IMR-90 (cell line): ENCODE data around the gene RARB. TPM values are rescaled to one million over a fixed set of nuclear protein-coding genes. Genes with fewer than 3 reads are reported as not detected.

ENCODE experiments used
- ATAC-seq: fragments of 200-7000 bp; cut with Tn5 transposase; 2 replicates; pipeline ENCODE4 v1.9.1; 2020; ENCODE audit warnings: low read depth, mild to moderate bottlenecking, moderate library complexity
- BruUV-seq: library from RNA; stranded (reverse); fragments of 400-500 nt; replicated peaks from 2 replicates; lab custom pipeline; 2021; lab: Mats Ljungman, UMichigan
- CTCF ChIA-PET: fragments of 300-600 bp; formaldehyde crosslinking; extraction: SDS; loops from one replicate; lab custom pipeline; 2021; ENCODE audit warnings: antibody characterized with exemption; lab: Yijun Ruan, JAX
- POLR2A ChIA-PET: fragments of 300-600 bp; sonication (Branson Sonifier 250); formaldehyde crosslinking; loops from one replicate; lab custom pipeline; 2022; ENCODE audit warnings: antibody characterized with exemption; ENCODE audit not compliant: unreplicated experiment; lab: Charles Lee
- DNase-seq: peaks from one replicate; pipeline ENCODE4 v3.0.0; 2013
- H2AFZ ChIP-seq: replicated peaks from 2 replicates; pipeline ENCODE3; 2013; ENCODE audit warnings: low read length, mild to moderate bottlenecking; ENCODE audit not compliant: poor library complexity
- H2AK5ac ChIP-seq: 2 replicates; pipeline ENCODE4 v1.6.1; 2013; ENCODE audit warnings: low read depth, low read length, inconsistent platforms
- H2AK9ac ChIP-seq: replicated peaks from 2 replicates; pipeline ENCODE3; 2013; ENCODE audit warnings: mild to moderate bottlenecking, low read depth, low read length, moderate library complexity; ENCODE audit not compliant: poor library complexity
- H2BK120ac ChIP-seq: 2 replicates; pipeline ENCODE4 v1.6.1; 2013; ENCODE audit warnings: low read depth, low read length, inconsistent platforms
- H2BK15ac ChIP-seq: 3 replicates; pipeline ENCODE4 v1.6.1; 2013; ENCODE audit warnings: low read depth, low read length, inconsistent platforms
- H2BK20ac ChIP-seq: 2 replicates; pipeline ENCODE4 v1.6.1; 2013; ENCODE audit warnings: low read depth, mild to moderate bottlenecking, inconsistent platforms, low read length, moderate library complexity
- H2BK5ac ChIP-seq: 2 replicates; pipeline ENCODE4 v1.6.1; 2013; ENCODE audit warnings: mild to moderate bottlenecking, low read depth, low read length, inconsistent platforms; ENCODE audit not compliant: poor library complexity, severe bottlenecking
- H3K14ac ChIP-seq: replicated peaks from 2 replicates; pipeline ENCODE4 v1.6.1; 2013; ENCODE audit warnings: low read depth, low read length, inconsistent platforms
- H3K18ac ChIP-seq: 2 replicates; pipeline ENCODE4 v1.6.1; 2013; ENCODE audit warnings: low read depth, low read length, control low read depth
- H3K23ac ChIP-seq: 2 replicates; pipeline ENCODE4 v1.6.1; 2013; ENCODE audit warnings: low read depth, low read length, inconsistent platforms
- H3K27ac ChIP-seq: 2 replicates; pipeline ENCODE4 v1.5.1; 2013; ENCODE audit warnings: mild to moderate bottlenecking, control low read depth, low read length; ENCODE audit not compliant: insufficient read depth
- H3K27me3 ChIP-seq: 2 replicates; pipeline ENCODE4 v1.6.1; 2013; ENCODE audit warnings: low read length; ENCODE audit not compliant: control insufficient read depth, insufficient read depth
- H3K36me3 ChIP-seq: 2 replicates; pipeline ENCODE4 v1.6.1; 2013; ENCODE audit warnings: low read length, mixed read lengths; ENCODE audit not compliant: control insufficient read depth, insufficient read depth
- H3K4ac ChIP-seq: 2 replicates; pipeline ENCODE4 v1.6.1; 2013; ENCODE audit warnings: low read depth, low read length, inconsistent platforms
- H3K4me1 ChIP-seq: 2 replicates; pipeline ENCODE4 v1.6.1; 2013; ENCODE audit warnings: low read length, mixed read lengths; ENCODE audit not compliant: control insufficient read depth, insufficient read depth
- H3K4me2 ChIP-seq: 2 replicates; pipeline ENCODE4 v1.6.1; 2013; ENCODE audit warnings: low read depth, mild to moderate bottlenecking, control low read depth, low read length, moderate library complexity
- H3K4me3 ChIP-seq: 2 replicates; pipeline ENCODE4 v1.5.1; 2013; ENCODE audit warnings: low read depth, mild to moderate bottlenecking, control low read depth, low read length, moderate library complexity; ENCODE audit not compliant: insufficient read depth
- H3K56ac ChIP-seq: 2 replicates; pipeline ENCODE4 v1.6.1; 2013; ENCODE audit warnings: low read length, inconsistent platforms; ENCODE audit not compliant: insufficient read depth; ENCODE audit errors: extremely low read depth
- H3K79me1 ChIP-seq, 2 experiments: 2 replicates each; pipeline ENCODE4 v1.6.1; 2013; ENCODE audit warnings: low read length in 2 of 2, inconsistent platforms in 1 of 2, low read depth in 1 of 2
- H3K9ac ChIP-seq: 2 replicates; pipeline ENCODE4 v1.6.1; 2013; ENCODE audit warnings: low read depth, low read length, control low read depth
- H3K9me1 ChIP-seq: 2 replicates; pipeline ENCODE4 v1.6.1; 2013; ENCODE audit warnings: low read length, inconsistent platforms; ENCODE audit not compliant: insufficient read depth
- H3K9me3 ChIP-seq: 2 replicates; pipeline ENCODE4 v1.6.1; 2013; ENCODE audit warnings: low read length; ENCODE audit not compliant: control insufficient read depth, insufficient read depth
- H4K20me1 ChIP-seq: 2 replicates; pipeline ENCODE4 v1.6.1; 2013; ENCODE audit warnings: low read length, inconsistent platforms; ENCODE audit not compliant: insufficient read depth
- H4K5ac ChIP-seq: 2 replicates; pipeline ENCODE4 v1.6.1; 2013; ENCODE audit warnings: mild to moderate bottlenecking, low read depth, low read length, control low read depth
- H4K8ac ChIP-seq, 2 experiments: 2 replicates each; pipeline ENCODE4 v1.6.1; 2013; ENCODE audit warnings: low read depth in 2 of 2, low read length in 2 of 2, control low read depth in 1 of 2, inconsistent platforms in 1 of 2
- H4K91ac ChIP-seq: 2 replicates; pipeline ENCODE4 v1.6.1; 2013; ENCODE audit warnings: low read depth, low read length, inconsistent platforms; ENCODE audit not compliant: insufficient read depth
- CEBPB ChIP-seq: IDR thresholded peaks from 2 replicates; pipeline ENCODE4 v1.6.1; 2012; ENCODE audit warnings: low read depth, low read length, improper control_type of control experiment
- NFE2L2 ChIP-seq: fragments of 150-350 bp; IDR thresholded peaks from 2 replicates; pipeline ENCODE4 v1.6.1; 2016; ENCODE audit warnings: low read depth, mild to moderate bottlenecking, low read length
- POLR2A ChIP-seq: IDR thresholded peaks from 2 replicates; pipeline ENCODE4 v1.6.1; 2012; ENCODE audit warnings: mild to moderate bottlenecking, low read depth, low read length
- RFX5 ChIP-seq: IDR thresholded peaks from 2 replicates; pipeline ENCODE4 v1.8.0; 2012; ENCODE audit warnings: low read depth, mild to moderate bottlenecking, low read length, moderate library complexity
- WGBS, 2 experiments: methylation state at CpG; one replicate each; pipeline versions ENCODE4 v1.1.5 to v1.1.7; 2013; ENCODE audit warnings: missing lambda C conversion rate in 2 of 2; ENCODE audit not compliant: insufficient read length in 1 of 2; ENCODE audit errors: extremely low coverage in 2 of 2; 5-methylcytosine and 5-hydroxymethylcytosine counted together
- dilution Hi-C: fragments of 300-500 bp; cut with HindIII; formaldehyde crosslinking; loops from one replicate; pipeline ENCODE4 v1.14.3; 2018; ENCODE audit warnings: low sequenced_read_pairs; ENCODE audit not compliant: unreplicated experiment
- in situ Hi-C: fragments of 300-500 bp; cut with MboI; formaldehyde crosslinking; loops from 3 replicates; pipeline ENCODE4 v1.14.3; 2019; ENCODE audit warnings: low sequenced_read_pairs, inconsistent platforms, mixed read lengths
- intact Hi-C: fragments of 100-400 bp; cut with micrococcal nuclease; formaldehyde crosslinking; loops from 2 replicates; pipeline ENCODE4 v1.10.0; 2022
- polyA plus RNA-seq, 3 experiments: library from polyadenylated mRNA; depleted of rRNA; stranded (reverse); fragments of >200 nt; gene quantifications; 2 replicates each; pipeline ENCODE4 v1.2.3, GENCODE V29; 2012; ENCODE audit warnings: low replicate concordance in 1 of 3
- total RNA-seq: library from RNA; depleted of rRNA; stranded (reverse); fragments of >200 nt; gene quantifications from 2 replicates; pipeline ENCODE4 v1.2.3, GENCODE V29; 2012

RARB gene
- total and polyA plus RNA-seq, 2 of the 4 experiments (the other 2 are of a cell fraction), result 0.53 to 1.4 TPM

GRCh38 chr3:25380222-25380739 lies 47.8 kb upstream of the RARB start:
- Histone ChIP-seq H3K4me1 (no peaks in the 10 kb centered on the region), H3K14ac (no peak overlapping the region), H3K9me1 (no peaks in the 10 kb centered on the region), H3K27me3 (no peaks in the 10 kb centered on the region), H3K9me3 (no peaks in the 10 kb centered on the region), H3K79me1 (no peaks in the 10 kb centered on the region), H2AFZ (no peak overlapping the region), H2BK120ac (no peak overlapping the region), H3K4ac (no peak overlapping the region), H3K4me2 (no peak overlapping the region), H2AK9ac (no peak overlapping the region), H3K36me3 (no peaks in the 10 kb centered on the region), H4K20me1 (no peaks in the 10 kb centered on the region), H2BK5ac (no peak overlapping the region), H3K18ac (no peak overlapping the region), H3K27ac (no peak overlapping the region; the same call in 1 of the 2 replicates), H2AK5ac (no peak overlapping the region), H3K56ac (no peak overlapping the region), H4K5ac (no peak overlapping the region), H4K91ac (no peak overlapping the region), H2BK15ac (no peak overlapping the region), H4K8ac (no peak overlapping the region), H3K23ac (no peak overlapping the region), H3K4me3 (no peak overlapping the region), H2BK20ac (no peak overlapping the region), H3K9ac (no peak overlapping the region)
- intact Hi-C loops, result no loop called here
- dilution Hi-C loops, result no loop called here
- DNase-seq, result no peak
- ChIA-PET POLR2A (no interaction called here), CTCF (no interaction called here)
- in situ Hi-C loops, result no loop called here
- WGBS, 2 experiments, result 14% methylated on average over 4 of the region's 9 CpGs; no CpG with 5 or more reads in 1 of the 2 experiments
- no peak for TF ChIP-seq POLR2A
- TF ChIP-seq RFX5, result no peak
- peak; percentile 77 for TF ChIP-seq CEBPB
- no peak for TF ChIP-seq NFE2L2
- no TSS peak for BruUV-seq
- no peak for ATAC-seq
